Measurements from ENCODE around the gene SLC7A8.
"Not testable (repeated sequence)": the region's sequence is repeated elsewhere in the genome, so short reads cannot be mapped to it uniquely, and the experiment has no call there.

SLC7A8 gene

GRCh38 chr14:23112359-23113178, 70.9 kb downstream of the SLC7A8 start:
- Mint-ChIP-seq H3K27me3 (no peaks in the 10 kb centered on the region), H3K4me3 (no peak overlapping the region), H3K4me1 (ENCODE audit: low read depth) (peaks cover 12% of the 10 kb centered on the region), H3K36me3 (ENCODE audit: low read depth) (no peaks in the 10 kb centered on the region), H3K27ac (no peak overlapping the region), H3K9me3 (no peaks in the 10 kb centered on the region)
- DNase-seq = no peak

GRCh38 chr14:23110579-23111365, 72.7 kb downstream of the SLC7A8 start:
- no peaks in the 10 kb centered on the region for H3K36me3 Mint-ChIP-seq (ENCODE audit: low read depth)
- H3K4me1 Mint-ChIP-seq (ENCODE audit: low read depth) = peaks cover 10% of the 10 kb centered on the region
- no peak for DNase-seq
- no peaks in the 10 kb centered on the region for H3K27me3 Mint-ChIP-seq
- no peak overlapping the region for H3K4me3 Mint-ChIP-seq
- no peak overlapping the region for H3K27ac Mint-ChIP-seq
- no peaks in the 10 kb centered on the region for H3K9me3 Mint-ChIP-seq

GRCh38 chr14:23109769-23110168, 73.7 kb downstream of the SLC7A8 start:
- Mint-ChIP-seq H3K27ac (no peak overlapping the region), H3K27me3 (no peaks in the 10 kb centered on the region), H3K4me1 (ENCODE audit: low read depth) (peaks cover 5% of the 10 kb centered on the region), H3K36me3 (ENCODE audit: low read depth) (no peaks in the 10 kb centered on the region), H3K9me3 (no peaks in the 10 kb centered on the region), H3K4me3 (no peak overlapping the region)
- DNase-seq = no peak

GRCh38 chr14:23108169-23108568, 75.3 kb downstream of the SLC7A8 start:
- H3K4me1 Mint-ChIP-seq (ENCODE audit: low read depth); H3K27ac Mint-ChIP-seq; H3K27me3 Mint-ChIP-seq; H3K36me3 Mint-ChIP-seq (ENCODE audit: low read depth); H3K4me3 Mint-ChIP-seq; DNase-seq; H3K9me3 Mint-ChIP-seq: not testable (repeated sequence)

DNA sequence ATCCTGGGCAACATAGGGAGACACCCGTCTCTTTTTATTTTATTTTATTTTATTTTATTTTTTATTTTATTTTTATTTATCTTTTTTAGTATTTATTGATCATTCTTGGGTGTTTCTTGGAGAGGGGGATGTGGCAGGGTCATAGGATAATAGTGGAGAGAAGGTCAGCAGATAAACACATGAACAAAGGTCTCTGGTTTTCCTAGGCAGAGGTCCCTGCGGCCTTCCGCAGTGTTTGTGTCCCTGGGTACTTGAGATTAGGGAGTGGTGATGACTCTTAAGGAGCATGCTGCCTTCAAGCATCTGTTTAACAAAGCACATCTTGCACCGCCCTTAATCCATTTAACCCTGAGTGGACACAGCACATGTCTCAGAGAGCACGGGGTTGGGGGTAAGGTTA, 75.8 kb downstream of the SLC7A8 start:
- not testable (repeated sequence) for DNase-seq; H3K4me1 Mint-ChIP-seq (ENCODE audit: low read depth); H3K36me3 Mint-ChIP-seq (ENCODE audit: low read depth); H3K4me3 Mint-ChIP-seq; H3K27me3 Mint-ChIP-seq; H3K27ac Mint-ChIP-seq; H3K9me3 Mint-ChIP-seq

- Mint-ChIP-seq H3K27ac (no peak overlapping the region), H3K4me1 (ENCODE audit: low read depth) (no peaks in the 10 kb centered on the region)
These were observed 76.8 kb downstream of the SLC7A8 start for GRCh38 chr14:23106747-23107045.

GRCh38 chr14:23105348-23105824, 78.1 kb downstream of the SLC7A8 start:
- DNase-seq = no peak
- Mint-ChIP-seq H3K27me3 (no peaks in the 10 kb centered on the region), H3K4me1 (ENCODE audit: low read depth) (no peaks in the 10 kb centered on the region), H3K4me3 (no peak overlapping the region), H3K27ac (no peak overlapping the region), H3K36me3 (ENCODE audit: low read depth) (no peaks in the 10 kb centered on the region), H3K9me3 (no peaks in the 10 kb centered on the region)

More at GRCh38 chr14:23106747-23107045, 76.8 kb downstream of the SLC7A8 start:
- Mint-ChIP-seq H3K9me3 (no peaks in the 10 kb centered on the region), H3K27me3 (no peaks in the 10 kb centered on the region), H3K36me3 (ENCODE audit: low read depth) (no peaks in the 10 kb centered on the region), H3K4me3 (no peak overlapping the region)
- no peak for DNase-seq

DNA sequence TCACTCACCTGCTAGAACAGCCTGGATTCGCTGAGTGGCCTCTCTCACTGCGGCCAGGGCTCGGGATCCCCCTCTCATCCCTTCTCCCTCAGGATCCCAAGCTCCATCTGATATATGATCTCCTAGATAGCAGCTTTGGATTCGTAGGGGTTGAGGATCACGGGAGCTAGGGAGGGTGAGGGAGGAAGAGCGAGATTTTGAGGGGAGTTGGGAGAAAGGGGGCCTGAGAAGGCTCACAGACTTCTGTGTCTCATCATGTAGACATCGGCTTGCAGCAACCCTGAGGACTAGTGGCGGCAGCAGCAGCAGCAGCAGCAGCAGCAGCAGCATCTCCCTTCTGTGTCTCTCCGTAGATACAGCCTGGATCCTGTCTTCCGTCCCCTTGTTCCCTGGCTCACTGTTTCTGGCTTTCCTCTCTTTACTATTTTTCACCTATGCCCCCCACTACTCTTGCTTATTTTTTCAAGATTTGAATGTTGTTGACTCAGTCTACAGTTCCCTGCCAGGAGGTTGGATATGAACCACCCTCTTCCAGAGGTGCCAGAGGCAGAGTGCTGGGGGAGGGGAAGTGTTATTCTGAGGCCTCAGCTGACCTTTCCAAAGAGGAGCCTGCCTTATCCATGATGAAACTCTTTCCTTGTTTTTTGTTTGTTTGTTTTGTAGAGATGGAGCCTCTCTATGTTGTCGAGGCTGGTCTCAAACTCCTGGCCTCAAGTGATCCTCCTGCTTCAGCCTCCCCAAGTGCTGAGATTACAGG, 78.7 kb downstream of the SLC7A8 start, which contains the start of gene CIROP:
Gene CIROP (minus strand): TSS at position 399 of the 757 bp plus-strand sequence. CDS start 69 bp downstream, at position 330.
- Mint-ChIP-seq H3K27me3 (no peaks in the 10 kb centered on the region), H3K27ac (no peak within 1 kb of the TSS), H3K9me3 (no peaks in the 10 kb centered on the region), H3K4me3 (no peak within 1 kb of the TSS), H3K4me1 (ENCODE audit: low read depth) (no peaks in the 10 kb centered on the region), H3K36me3 (ENCODE audit: low read depth) (no peaks in the 10 kb centered on the region)
- DNase-seq = no peak

DNA sequence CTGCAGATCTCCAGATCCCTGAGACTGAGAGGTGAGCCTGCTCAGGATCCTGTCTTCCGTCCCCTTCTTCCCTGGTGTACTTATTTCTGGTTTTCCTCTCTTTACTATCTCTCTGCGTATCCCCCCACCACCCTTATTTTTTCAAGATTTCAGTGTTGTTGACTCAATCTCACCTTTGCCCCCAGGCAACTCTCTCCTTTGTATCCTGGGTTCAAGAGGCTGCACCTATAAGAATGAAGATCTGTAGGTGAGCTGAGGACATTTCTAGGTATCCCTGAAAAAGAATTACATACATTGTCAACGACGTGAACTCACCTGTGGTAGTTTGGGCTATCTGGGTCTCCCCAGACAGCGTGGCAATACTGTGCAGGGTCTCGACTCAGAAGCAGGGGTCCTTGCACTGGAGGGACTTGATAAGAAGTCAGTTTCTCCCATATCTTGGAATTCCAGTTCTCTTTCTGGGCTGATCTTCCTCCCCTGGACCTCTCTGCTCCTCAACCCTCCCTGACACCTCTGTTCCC, 79.3 kb downstream of the SLC7A8 start:
- H3K36me3 Mint-ChIP-seq (ENCODE audit: low read depth) = peaks cover 5% of the 10 kb centered on the region
- H3K4me1 Mint-ChIP-seq (ENCODE audit: low read depth) = peaks cover 1% of the 10 kb centered on the region
- H3K27me3 Mint-ChIP-seq = no peaks in the 10 kb centered on the region
- DNase-seq = no peak
- no peak overlapping the region for H3K4me3 Mint-ChIP-seq
- H3K27ac Mint-ChIP-seq = no peak overlapping the region
- no peaks in the 10 kb centered on the region for H3K9me3 Mint-ChIP-seq

DNA sequence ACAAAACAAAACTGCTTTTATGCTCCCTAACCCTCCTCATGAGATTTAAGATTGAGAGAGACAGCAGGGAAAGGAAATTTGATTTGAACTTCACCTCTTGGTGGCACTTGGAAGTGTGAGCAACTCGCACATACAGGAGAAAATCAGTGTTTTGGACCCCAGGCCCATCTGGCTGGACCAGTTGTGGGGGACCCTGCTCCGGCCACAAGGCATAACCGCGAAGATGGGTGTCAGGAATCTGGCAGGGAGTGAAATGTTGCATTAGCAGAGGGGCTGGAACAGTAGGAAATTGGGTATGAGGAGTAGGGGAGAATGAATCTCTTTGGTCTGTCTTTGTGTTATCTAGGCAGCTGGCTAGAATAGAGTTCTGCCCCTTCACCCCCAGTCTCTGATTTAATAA, 79.9 kb downstream of the SLC7A8 start:
- Mint-ChIP-seq H3K4me3 (no peak overlapping the region), H3K9me3 (no peaks in the 10 kb centered on the region), H3K27me3 (no peaks in the 10 kb centered on the region), H3K36me3 (ENCODE audit: low read depth) (peaks cover 11% of the 10 kb centered on the region), H3K4me1 (ENCODE audit: low read depth) (peaks cover 2% of the 10 kb centered on the region), H3K27ac (no peak overlapping the region)
- no peak for DNase-seq

DNA sequence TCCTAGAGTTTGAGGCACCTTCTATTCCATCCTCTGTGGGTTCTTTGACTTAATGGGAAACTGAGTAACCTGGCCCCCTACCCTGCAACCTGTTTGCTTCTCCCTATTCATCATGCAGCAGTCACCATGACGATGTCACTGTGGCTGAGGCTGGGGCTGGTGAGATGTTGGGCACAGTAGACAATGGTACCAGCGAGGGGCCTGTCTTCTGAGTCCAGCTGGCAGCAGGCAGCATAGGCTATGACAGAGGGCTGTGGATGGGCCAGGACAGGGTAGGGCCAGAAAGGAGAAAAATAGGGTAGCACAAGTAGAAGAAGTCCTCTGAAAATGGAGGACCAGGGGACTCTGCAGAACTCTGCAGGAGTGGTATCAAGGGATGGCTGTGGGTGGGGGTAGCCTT, 80.7 kb downstream of the SLC7A8 start:
- H3K9me3 Mint-ChIP-seq = no peaks in the 10 kb centered on the region
- H3K27ac Mint-ChIP-seq = no peak overlapping the region

DNA sequence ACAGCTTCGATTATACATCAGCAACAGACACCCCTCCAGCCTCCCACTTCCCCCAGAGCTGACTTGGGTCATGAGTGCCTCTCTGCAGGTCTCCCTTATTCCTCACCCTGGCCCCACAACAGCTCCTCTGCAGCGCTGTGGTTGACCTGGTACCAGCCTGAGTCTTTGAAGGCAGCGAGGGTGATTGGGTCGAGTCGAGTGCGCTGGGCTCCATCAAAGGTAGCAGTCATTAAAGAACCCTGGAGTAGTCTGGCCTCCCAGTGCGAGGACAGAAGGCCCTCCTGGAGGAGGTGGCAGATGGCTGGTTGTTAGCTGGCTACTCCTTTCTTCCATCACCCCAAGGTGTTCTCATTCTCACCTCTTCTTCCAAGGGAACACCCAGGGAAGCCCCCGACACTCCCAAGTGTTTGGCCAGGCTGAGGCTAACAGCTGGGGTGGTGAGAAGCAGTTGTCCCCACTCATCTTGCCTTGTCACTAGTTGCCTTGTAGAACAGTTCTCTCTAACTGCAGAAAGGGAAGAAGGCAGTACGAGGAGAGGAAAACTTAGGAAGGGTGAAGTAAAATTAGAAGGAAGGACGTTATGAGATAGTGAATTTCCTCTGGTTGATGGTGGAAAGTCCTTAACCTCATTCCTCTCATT, 81.4 kb downstream of the SLC7A8 start:
- Mint-ChIP-seq H3K9me3 (no peaks in the 10 kb centered on the region), H3K27ac (no peak overlapping the region), H3K27me3 (no peaks in the 10 kb centered on the region), H3K36me3 (ENCODE audit: low read depth) (peaks cover 25% of the 10 kb centered on the region), H3K4me1 (ENCODE audit: low read depth) (peaks cover 15% of the 10 kb centered on the region), H3K4me3 (no peak overlapping the region)
- no peak for DNase-seq

More for the DNA sequence above, 80.7 kb downstream of the SLC7A8 start:
- Mint-ChIP-seq H3K4me3 (no peak overlapping the region), H3K27me3 (no peaks in the 10 kb centered on the region), H3K36me3 (ENCODE audit: low read depth) (peaks cover 18% of the 10 kb centered on the region), H3K4me1 (ENCODE audit: low read depth) (peaks cover 8% of the 10 kb centered on the region)
- no peak for DNase-seq

DNA sequence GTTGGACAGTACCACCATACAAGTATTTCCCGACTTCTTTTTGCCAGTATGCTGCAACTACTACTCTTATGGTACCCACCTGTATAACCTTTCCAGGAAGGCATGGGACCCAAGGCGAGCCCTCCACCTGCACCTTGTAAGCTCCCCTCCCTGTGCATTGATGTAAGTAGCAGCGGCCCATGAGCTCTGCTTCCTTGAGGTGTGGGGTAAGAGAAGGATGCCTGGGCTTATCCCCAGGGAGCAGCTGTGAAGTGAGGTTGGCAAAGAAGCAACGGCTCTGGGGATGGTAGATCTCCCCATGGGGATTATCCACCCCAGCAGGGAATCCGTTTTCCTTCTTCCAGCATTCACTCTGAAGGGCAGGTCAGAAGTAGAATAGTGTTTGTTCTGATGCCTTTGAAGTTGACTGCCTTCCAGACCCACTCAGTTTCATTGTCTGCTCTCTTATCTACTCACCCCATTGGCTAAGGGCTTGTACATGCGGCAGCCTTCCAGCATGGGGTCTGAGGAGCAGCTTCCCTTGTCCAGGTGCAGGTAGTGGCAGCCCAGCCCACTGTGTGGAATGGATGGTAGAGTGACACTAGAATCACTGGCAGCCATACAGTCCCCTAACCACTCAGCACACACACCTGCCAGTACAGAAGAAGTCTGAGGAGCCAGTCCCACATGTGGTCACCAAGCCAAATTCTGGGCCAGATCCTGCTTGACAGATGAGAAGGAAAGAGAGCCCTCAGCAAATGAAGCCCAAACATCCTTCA, 82.1 kb downstream of the SLC7A8 start:
- Mint-ChIP-seq H3K4me3 (no peak overlapping the region), H3K27ac (no peak overlapping the region), H3K27me3 (no peaks in the 10 kb centered on the region), H3K9me3 (no peaks in the 10 kb centered on the region), H3K4me1 (ENCODE audit: low read depth) (peaks cover 22% of the 10 kb centered on the region), H3K36me3 (ENCODE audit: low read depth) (peaks cover 32% of the 10 kb centered on the region)
- no peak for DNase-seq
